Subcutaneous preadipocyte (primary cell): Measurements from ENCODE around the gene PDCD6IP. TPM values are rescaled to one million over a fixed set of nuclear protein-coding genes. Genes with fewer than 3 reads are reported as not detected.

Experiments used
- total RNA-seq: library from RNA; depleted of rRNA; stranded (reverse); fragments of >200 nt; gene quantifications from 2 replicates; pipeline ENCODE4 v1.2.3, GENCODE V29; 2012

PDCD6IP gene
- total RNA-seq: 180 and 187 TPM in 2 replicates

GRCh38 chr3:33798418-33799201 is at the start of gene PDCD6IP:
PDCD6IP (plus strand) TSS chr3:33798630; CDS start chr3:33798729, 99 bp downstream.

Other genes starting within 250 kb of the PDCD6IP start
- 30.5 and 43.0 TPM in 2 replicates for gene CLASP2, start 80.4 kb upstream of the PDCD6IP start, total RNA-seq